Ishikawa (cell line): Measurements from ENCODE around the gene SLC25A44.

Experiments used
- CEBPB ChIP-seq: IDR thresholded peaks from 2 replicates; pipeline ENCODE4 v1.6.1; 2012
- CREB1 ChIP-seq: IDR thresholded peaks from 2 replicates; pipeline ENCODE4 v1.6.1; 2012; ENCODE audit warnings: low read depth
- EGR1 ChIP-seq: IDR thresholded peaks from 2 replicates; pipeline ENCODE4 v1.6.1; 2012
- EP300 ChIP-seq: IDR thresholded peaks from 2 replicates; pipeline ENCODE4 v1.6.1; 2012; ENCODE audit warnings: borderline replicate concordance
- FOXM1 ChIP-seq: IDR thresholded peaks from 2 replicates; pipeline ENCODE4 v1.6.1; 2012; ENCODE audit warnings: low read depth, borderline replicate concordance
- MAX ChIP-seq: IDR thresholded peaks from 2 replicates; pipeline ENCODE4 v1.6.1; 2012
- NFIC ChIP-seq: IDR thresholded peaks from 2 replicates; pipeline ENCODE4 v1.6.1; 2012
- RAD21 ChIP-seq: IDR thresholded peaks from 2 replicates; pipeline ENCODE4 v1.6.1; 2012; ENCODE audit warnings: low read depth
- REST ChIP-seq: IDR thresholded peaks from 2 replicates; pipeline ENCODE4 v1.6.1; 2012; ENCODE audit warnings: low read depth, mild to moderate bottlenecking
- TAF1 ChIP-seq: IDR thresholded peaks from 2 replicates; pipeline ENCODE4 v1.6.1; 2012; ENCODE audit warnings: low read depth, mild to moderate bottlenecking
- TCF12 ChIP-seq: IDR thresholded peaks from 2 replicates; pipeline ENCODE4 v1.6.1; 2012; ENCODE audit warnings: low read depth
- TEAD4 ChIP-seq: IDR thresholded peaks from 2 replicates; pipeline ENCODE4 v1.6.1; 2012
- USF1 ChIP-seq: IDR thresholded peaks from 2 replicates; pipeline ENCODE4 v1.6.1; 2012
- YY1 ChIP-seq: IDR thresholded peaks from 2 replicates; pipeline ENCODE4 v1.6.1; 2012; ENCODE audit warnings: low read depth
- ZBTB7A ChIP-seq: IDR thresholded peaks from 2 replicates; pipeline ENCODE4 v1.6.1; 2012; ENCODE audit warnings: low read depth

The SLC25A44 gene

GRCh38 chr1:156245451-156246232 lies 51.7 kb downstream of the SLC25A44 start:
- TF ChIP-seq RAD21: no peak
- no peak for TF ChIP-seq TCF12
- no peak for TF ChIP-seq ZBTB7A
- no peak for TF ChIP-seq CREB1
- no peak for TF ChIP-seq USF1
- TF ChIP-seq EGR1: no peak
- no peak for TF ChIP-seq MAX
- no peak for TF ChIP-seq CEBPB
- TF ChIP-seq NFIC: no peak
- TF ChIP-seq FOXM1: no peak
- TF ChIP-seq YY1: no peak
- TF ChIP-seq EP300: no peak

- no peak for TF ChIP-seq CEBPB
- no peak for TF ChIP-seq RAD21
- TF ChIP-seq FOXM1: no peak
- no peak for TF ChIP-seq CREB1
- no peak for TF ChIP-seq TEAD4
These were observed 52.4 kb downstream of the SLC25A44 start for GRCh38 chr1:156246241-156246780.

- TF ChIP-seq NFIC (peak; percentile 25; the same call in 1 of the 2 replicates), CEBPB (no peak), ZBTB7A (peak; percentile 56; the same call in 1 of the 2 replicates), USF1 (no peak), CREB1 (no peak), TAF1 (peak; percentile 31; the same call in 1 of the 2 replicates)
These were observed 53.0 kb downstream of the SLC25A44 start for GRCh38 chr1:156246781-156247459.

- TF ChIP-seq TEAD4: no peak
These were observed 53.8 kb downstream of the SLC25A44 start, which contains the start of gene PAQR6 for GRCh38 chr1:156247460-156248322. PAQR6 (minus strand) TSS chr1:156248056; CDS start chr1:156246731, 1,325 bp downstream.

GRCh38 chr1:156248323-156248683 lies 54.4 kb downstream of the SLC25A44 start:
- TF ChIP-seq REST: no peak
- TF ChIP-seq CEBPB: no peak
- no peak for TF ChIP-seq ZBTB7A
- no peak for TF ChIP-seq EP300
- TF ChIP-seq TCF12: no peak
- TF ChIP-seq MAX: no peak
- TF ChIP-seq EGR1: no peak
- TF ChIP-seq CREB1: no peak
- no peak for TF ChIP-seq TAF1
- no peak for TF ChIP-seq YY1

GRCh38 chr1:156249593-156249992 lies 55.7 kb downstream of the SLC25A44 start:
- TF ChIP-seq TCF12 (no peak), ZBTB7A (no peak), FOXM1 (no peak), CEBPB (no peak), RAD21 (no peak), MAX (no peak), EGR1 (no peak), USF1 (no peak), TAF1 (no peak), CREB1 (no peak), EP300 (no peak), YY1 (no peak), NFIC (no peak), TEAD4 (no peak), REST (no peak)
